Heart right ventricle (tissue), 16 donors: ENCODE results near the gene TAMALIN. TPM values are rescaled to one million over a fixed set of nuclear protein-coding genes. Genes with fewer than 3 reads are reported as not detected.

Source experiments
- ATAC-seq, 8 donors: fragments of 200-7000 bp; cut with Tn5 transposase; one replicate each; pipeline ENCODE4 v1.9.1; 2020; ENCODE audit warnings: mild to moderate bottlenecking in 8 of 8, moderate library complexity in 8 of 8, moderate number of reproducible peaks in 1 of 8
- DNase-seq, 2 donors: peaks; one replicate each; pipeline ENCODE4 v3.0.0-alpha.2; 2020
- H3K27ac ChIP-seq, 10 donors: fragments of 200-600 bp; sonication (generic) in 2 of 10; one replicate each; pipeline versions ENCODE4 v1.5.0 to v1.8.0; 2020 to 2022; ENCODE audit warnings: mild to moderate bottlenecking in 3 of 10
- H3K27me3 ChIP-seq, 7 donors: fragments of 200-600 bp; one replicate each; pipeline ENCODE4 v1.8.0; 2021 to 2022; ENCODE audit warnings: mild to moderate bottlenecking in 2 of 7
- H3K36me3 ChIP-seq, 9 donors: fragments of 200-600 bp; sonication (generic) in 1 of 9; one replicate each; pipeline versions ENCODE4 v1.5.0 to v1.8.0; 2020 to 2022; ENCODE audit warnings: mild to moderate bottlenecking in 2 of 9
- H3K4me1 ChIP-seq, 9 donors: fragments of 200-600 bp; sonication (generic) in 1 of 9; one replicate each; pipeline versions ENCODE4 v1.5.0 to v1.8.0; 2020 to 2022; ENCODE audit warnings: mild to moderate bottlenecking in 4 of 9
- H3K4me3 ChIP-seq, 10 donors: fragments of 200-600 bp; sonication (generic) in 2 of 10; one replicate each; pipeline versions ENCODE4 v1.5.0 to v1.8.0; 2020 to 2022; ENCODE audit warnings: mild to moderate bottlenecking in 7 of 10, moderate library complexity in 2 of 10
- H3K9me3 ChIP-seq, 11 donors: fragments of 200-600 bp in 10 of 11; sonication (generic) in 2 of 11; one replicate each; pipeline versions ENCODE4 v1.5.0 to v1.8.0; 2013 to 2022; ENCODE audit warnings: mild to moderate bottlenecking in 2 of 11, control low read depth in 1 of 11, moderate library complexity in 1 of 11
- WGBS, 2 donors: extraction: QIAGEN DNeasy Blood & Tissue Kit; methylation state at CpG; one replicate each; pipeline ENCODE4 v1.1.7; 2013; ENCODE audit warnings: inconsistent platforms in 1 of 2; 5-methylcytosine and 5-hydroxymethylcytosine counted together
- intact Hi-C, 10 donors: fragments of 100-400 bp; cut with DNase I; formaldehyde crosslinking; loops; one replicate each; pipeline versions ENCODE4 v1.11.1 to v1.14.2; 2022
- polyA plus RNA-seq, 2 donors: library from polyadenylated mRNA; stranded (reverse); fragments of 200-250 nt; gene quantifications; one replicate each; pipeline ENCODE4 v1.2.3, GENCODE V29; 2013
- total RNA-seq, 10 donors: library from RNA; stranded (reverse); fragmentation: NEBNext Ultra II Directional in 3 of 10; extraction: Animal tissue kit (Norgen Biotek cat#: 25700) in 3 of 10; gene quantifications; one replicate each; pipeline versions ENCODE4 v1.2.1 to v1.2.4, GENCODE V29; 2021 to 2023
- TF ChIP-seq, protein P1 (sequence below), 9 donors: fragments of 200-600 bp; sonication (generic) in 2 of 9; IDR thresholded peaks; one replicate each; pipeline versions ENCODE4 v1.5.0 to v1.8.0; 2021 to 2022; ENCODE audit warnings: antibody characterized with exemption in 9 of 9, mild to moderate bottlenecking in 5 of 9, moderate library complexity in 1 of 9
- donor health status: Arrhythmogenic right ventricular cardiomyopathy.
- donor health status: ischemic (EF 13 %, LVEDD 7.1; RV severe dilation, severe dysfunction).
- donor health status: healthy with polysubstance abuse.
- donor health status: DM: no; HTN: yes; CAD: no.
- donor health status: DM: no; HTN: no; CAD: no.
- donor health status: ischemic (EF 25% LVEDD 6.9; RV normal size, moderate dysfunction).
- donor health status: ischemic (EF 25% LVEDD 5.7; RV mildly dilated, moderate dysfunction).
- donor health status: healthy.
- donor health status: DM: yes; HTN: yes; CAD: no.
- donor health status: Ischemic cardiomyopathy.
- donor health status: ischemic (EF 35%, LVEDD 5.7; RV mildly dilated, moderate dysfunction).
- donor health status: nonischemic (EF 11% LVEDD 7.7; RV severe dilation, severe dysfunction).
- donor health status: DM: yes; HTN: yes; CAD: no.
- donor health status: PGD.
- donor health status: ischemic (EF 29% LVEDD 5.4; RV normal size, mild dysfunction).
- donor health status: nonischemic (EF 23%, LVEDD 6.1; RV moderate dilation, normal function).

Gene TAMALIN
- total and polyA plus RNA-seq, 12 donors: 16.6 to 58.8 (median 26.9) TPM

DNA sequence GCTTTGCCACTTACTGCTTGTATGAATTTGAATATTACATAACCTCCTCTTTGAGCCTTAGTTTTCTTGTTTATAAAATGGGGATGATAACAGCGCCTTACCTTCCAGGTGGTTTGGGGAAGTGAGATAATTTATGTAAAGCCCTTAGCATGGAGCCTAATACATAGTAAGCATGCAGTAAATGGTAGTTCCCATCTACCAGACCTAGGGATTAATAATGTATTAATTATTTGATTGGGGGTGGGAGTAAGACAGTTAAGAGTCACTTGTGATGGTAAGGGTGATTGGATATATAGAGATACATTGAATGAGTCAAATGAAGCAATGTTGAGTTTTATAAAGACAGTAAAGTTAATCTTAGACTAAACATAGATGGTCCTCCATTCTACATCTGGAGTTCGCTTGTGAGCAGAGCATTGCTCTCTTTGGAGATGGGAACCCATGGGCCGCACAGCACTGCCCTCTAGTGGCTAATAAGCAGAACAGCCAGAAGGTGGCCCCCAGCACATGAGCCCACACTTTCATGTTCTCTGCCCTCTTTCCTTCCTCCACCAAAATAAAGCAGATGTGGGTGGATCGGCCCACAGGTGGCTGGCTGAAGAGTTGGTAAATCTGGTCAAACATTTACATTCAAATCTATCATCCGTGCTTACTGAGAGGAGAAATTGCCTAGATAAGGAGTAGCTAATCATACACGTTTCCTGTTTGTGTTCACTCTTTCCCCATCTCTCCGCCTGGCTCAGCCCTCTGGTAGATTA lies 26.5 kb upstream of the TAMALIN start:
- ATAC-seq (peak; percentile 86 to 95 (median 92)), DNase-seq (peak; percentile 40 to 60)
- WGBS, 2 donors: 45 to 46% methylated on average over 7 of the region's 7 CpGs
- H3K27me3 ChIP-seq: no peaks in the 10 kb centered on the region
- TF ChIP-seq, protein P1, sequence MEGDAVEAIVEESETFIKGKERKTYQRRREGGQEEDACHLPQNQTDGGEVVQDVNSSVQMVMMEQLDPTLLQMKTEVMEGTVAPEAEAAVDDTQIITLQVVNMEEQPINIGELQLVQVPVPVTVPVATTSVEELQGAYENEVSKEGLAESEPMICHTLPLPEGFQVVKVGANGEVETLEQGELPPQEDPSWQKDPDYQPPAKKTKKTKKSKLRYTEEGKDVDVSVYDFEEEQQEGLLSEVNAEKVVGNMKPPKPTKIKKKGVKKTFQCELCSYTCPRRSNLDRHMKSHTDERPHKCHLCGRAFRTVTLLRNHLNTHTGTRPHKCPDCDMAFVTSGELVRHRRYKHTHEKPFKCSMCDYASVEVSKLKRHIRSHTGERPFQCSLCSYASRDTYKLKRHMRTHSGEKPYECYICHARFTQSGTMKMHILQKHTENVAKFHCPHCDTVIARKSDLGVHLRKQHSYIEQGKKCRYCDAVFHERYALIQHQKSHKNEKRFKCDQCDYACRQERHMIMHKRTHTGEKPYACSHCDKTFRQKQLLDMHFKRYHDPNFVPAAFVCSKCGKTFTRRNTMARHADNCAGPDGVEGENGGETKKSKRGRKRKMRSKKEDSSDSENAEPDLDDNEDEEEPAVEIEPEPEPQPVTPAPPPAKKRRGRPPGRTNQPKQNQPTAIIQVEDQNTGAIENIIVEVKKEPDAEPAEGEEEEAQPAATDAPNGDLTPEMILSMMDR (IDR thresholded peaks at IDR 0.05): peak; percentile 95 to 99 (median 97)
- H3K36me3 ChIP-seq: peaks cover 0 to 95% (median 50%) of the 10 kb centered on the region in 9 donors
- intact Hi-C loops: loop anchor here (1.0 to 10.0 kb wide), 11 partner anchors 43 to 555 kb away; partner anchors contain the start of gene SLC4A8 (in 1 of the 10)
- no peak overlapping the region for H3K27ac ChIP-seq
- H3K4me1 ChIP-seq: peaks cover 0 to 40% (median 0%) of the 10 kb centered on the region in 9 donors
- no peaks in the 10 kb centered on the region for H3K9me3 ChIP-seq
- H3K4me3 ChIP-seq: no peak overlapping the region

DNA sequence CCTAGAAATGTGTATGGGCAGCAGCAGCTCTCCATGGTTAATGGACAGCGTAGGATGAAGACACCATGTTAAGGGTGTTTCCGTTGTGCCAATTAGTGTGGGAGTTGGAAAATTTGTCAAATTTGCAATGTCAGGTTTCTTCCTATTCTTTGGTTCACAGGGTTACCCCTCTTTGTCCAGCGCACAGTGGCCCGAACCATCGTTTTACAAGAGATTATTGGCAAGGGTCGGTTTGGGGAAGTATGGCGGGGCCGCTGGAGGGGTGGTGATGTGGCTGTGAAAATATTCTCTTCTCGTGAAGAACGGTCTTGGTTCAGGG lies 26.0 kb upstream of the TAMALIN start:
- 90 to 94% methylated on average over 10 of the region's 10 CpGs for WGBS, 2 donors
- no peak overlapping the region for H3K27ac ChIP-seq
- intact Hi-C loops: loop anchor here (1.0 to 10.0 kb wide), 11 partner anchors 43 to 556 kb away; partner anchors contain the start of gene SLC4A8 (in 1 of the 10)
- H3K27me3 ChIP-seq: no peaks in the 10 kb centered on the region
- ATAC-seq (no peak), DNase-seq (no peak)
- TF ChIP-seq, protein P1 (IDR thresholded peaks at IDR 0.05): no peak
- peaks cover 0 to 95% (median 50%) of the 10 kb centered on the region in 9 donors for H3K36me3 ChIP-seq
- H3K4me3 ChIP-seq: no peak overlapping the region
- no peaks in the 10 kb centered on the region for H3K9me3 ChIP-seq
- H3K4me1 ChIP-seq: peaks cover 0 to 34% (median 0%) of the 10 kb centered on the region in 9 donors

DNA sequence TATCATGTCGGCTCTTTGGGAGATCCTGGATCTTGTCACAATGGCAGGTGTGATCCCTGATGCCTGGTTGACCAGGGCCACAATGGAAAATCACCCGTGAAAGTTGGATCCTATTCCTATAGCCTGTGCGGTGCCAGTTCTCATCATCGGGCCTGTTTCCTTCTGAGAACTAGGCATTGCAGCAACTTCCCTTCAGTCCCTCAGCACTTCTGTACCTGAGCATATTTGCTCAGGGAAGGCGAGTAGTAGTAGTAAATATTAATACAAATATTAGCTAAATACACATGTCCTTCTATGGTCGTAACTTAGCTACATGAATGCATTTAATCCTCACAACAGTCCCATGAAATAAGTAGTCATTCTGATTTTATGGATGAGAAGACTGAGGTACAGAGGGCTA lies 22.1 kb upstream of the TAMALIN start:
- Histone ChIP-seq H3K4me3 (no peak overlapping the region), H3K9me3 (no peaks in the 10 kb centered on the region), H3K36me3 (peaks cover 0 to 95% (median 61%) of the 10 kb centered on the region in 9 donors), H3K27ac (no peak overlapping the region), H3K27me3 (no peaks in the 10 kb centered on the region), H3K4me1 (peaks cover 0 to 10% (median 0%) of the 10 kb centered on the region in 9 donors)
- WGBS, 2 donors: 75 to 79% methylated on average over 6 of the region's 6 CpGs
- DNase-seq: no peak
- ATAC-seq: no peak
- TF ChIP-seq, protein P1 (IDR thresholded peaks at IDR 0.05): no peak
- intact Hi-C loops: loop anchor here in 6 of 10 donors (5.0 to 10.0 kb wide), 5 partner anchors 47 to 560 kb away; partner anchors contain the start of gene SLC4A8 (in 1 of the 6)

DNA sequence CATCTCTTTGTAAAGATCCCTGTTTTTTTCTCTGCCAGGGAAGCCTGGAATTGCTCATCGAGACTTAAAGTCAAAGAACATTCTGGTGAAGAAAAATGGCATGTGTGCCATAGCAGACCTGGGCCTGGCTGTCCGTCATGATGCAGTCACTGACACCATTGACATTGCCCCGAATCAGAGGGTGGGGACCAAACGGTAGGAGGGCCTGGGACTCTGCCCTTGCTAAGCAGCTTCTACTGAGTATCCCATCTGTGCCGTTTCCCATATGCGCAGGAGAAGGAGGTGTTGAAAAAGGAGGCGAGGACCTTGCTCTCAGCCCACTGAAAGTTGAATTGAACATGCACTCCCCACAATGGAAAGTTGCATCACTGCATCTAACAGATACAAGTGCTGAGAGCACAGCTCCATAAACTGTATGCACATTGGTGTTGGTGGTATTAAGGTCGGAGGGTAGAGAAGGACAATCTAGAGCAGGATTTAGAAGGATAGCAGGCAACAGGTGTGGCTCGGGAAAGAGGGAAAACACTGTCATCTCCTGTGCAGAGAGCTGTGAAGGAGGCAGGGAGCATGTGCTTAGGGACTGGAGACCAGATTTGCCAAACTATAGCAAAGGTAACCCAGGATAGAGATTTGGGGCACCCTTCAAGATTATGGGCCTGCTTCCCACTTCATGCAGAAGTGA lies 21.5 kb upstream of the TAMALIN start:
- Histone ChIP-seq H3K36me3 (peaks cover 0 to 97% (median 61%) of the 10 kb centered on the region in 9 donors), H3K4me1 (peaks cover 0 to 9% (median 0%) of the 10 kb centered on the region in 9 donors), H3K27me3 (no peaks in the 10 kb centered on the region), H3K27ac (no peak overlapping the region), H3K9me3 (no peaks in the 10 kb centered on the region), H3K4me3 (no peak overlapping the region)
- DNase-seq (no peak), ATAC-seq (no peak)
- WGBS, 2 donors: 88 to 89% methylated on average over 9 of the region's 9 CpGs
- intact Hi-C loops: loop anchor here in 1 of 10 donors (10.0 kb wide), 1 partner anchor 560 kb away; the partner anchor contains the start of gene SLC4A8
- TF ChIP-seq, protein P1 (IDR thresholded peaks at IDR 0.05): no peak
